Stimulated activated CD8-positive, alpha-beta memory T cell treated with anti-CD3 and anti-CD28 coated beads, Interleukin-2, amount 100 ng/mL, for 48 hours (primary cell): Measurements from ENCODE around the gene DAB2IP.

Experiments used
- DNase-seq, 2 donors: peaks; one replicate each; pipeline ENCODE4 v3.0.0-alpha.2; 2020; ENCODE audit warnings: low read depth in 2 of 2

The DAB2IP gene

GRCh38 chr9:121776001-121776738, 124.7 kb downstream of the DAB2IP start:
- DNase-seq, result no peak

GRCh38 chr9:121776739-121777637, 125.6 kb downstream of the DAB2IP start:
- no peak for DNase-seq

- no peak for DNase-seq
These were observed 127.1 kb downstream of the DAB2IP start for GRCh38 chr9:121778252-121779225.

DNA sequence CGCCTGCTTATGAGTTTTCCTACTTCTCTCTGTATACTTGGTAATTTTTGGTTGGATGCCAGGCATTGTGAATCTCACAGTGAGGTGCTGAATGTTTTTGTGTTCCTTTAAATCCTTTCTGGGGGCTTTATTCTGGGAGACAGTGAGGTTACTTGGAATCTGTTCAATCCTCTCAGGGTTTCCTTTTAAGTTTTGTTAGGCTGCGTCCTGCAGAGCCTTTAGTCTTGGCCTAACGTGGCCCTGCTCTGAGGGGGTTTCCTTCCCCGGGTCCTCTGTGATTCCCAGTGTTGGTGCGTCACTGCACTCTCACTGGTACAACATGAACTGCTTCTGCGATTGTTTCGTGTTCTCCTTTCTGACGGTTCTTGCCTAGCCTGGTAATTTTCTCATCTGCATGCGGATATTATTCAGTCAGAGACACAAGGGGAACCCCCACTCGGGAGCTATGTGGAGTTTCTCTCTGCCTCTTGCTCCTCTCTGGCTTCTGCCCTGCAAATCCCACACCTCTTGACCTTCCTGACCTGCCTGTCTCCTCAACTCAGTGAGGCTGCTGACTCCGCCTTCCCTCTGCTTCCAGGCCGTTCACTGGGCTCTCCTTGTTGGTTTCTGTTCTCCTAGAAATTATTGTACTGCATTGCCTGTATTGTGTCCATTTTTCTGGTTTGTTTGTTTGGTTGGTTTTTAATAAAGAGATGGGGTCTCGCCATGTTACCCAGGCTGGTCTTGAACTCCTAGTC, 128.1 kb downstream of the DAB2IP start:
- no peak for DNase-seq

GRCh38 chr9:121780177-121781040, 129.0 kb downstream of the DAB2IP start:
- no peak for DNase-seq

GRCh38 chr9:121781145-121781548, 129.7 kb downstream of the DAB2IP start:
- DNase-seq, result no peak

DNA sequence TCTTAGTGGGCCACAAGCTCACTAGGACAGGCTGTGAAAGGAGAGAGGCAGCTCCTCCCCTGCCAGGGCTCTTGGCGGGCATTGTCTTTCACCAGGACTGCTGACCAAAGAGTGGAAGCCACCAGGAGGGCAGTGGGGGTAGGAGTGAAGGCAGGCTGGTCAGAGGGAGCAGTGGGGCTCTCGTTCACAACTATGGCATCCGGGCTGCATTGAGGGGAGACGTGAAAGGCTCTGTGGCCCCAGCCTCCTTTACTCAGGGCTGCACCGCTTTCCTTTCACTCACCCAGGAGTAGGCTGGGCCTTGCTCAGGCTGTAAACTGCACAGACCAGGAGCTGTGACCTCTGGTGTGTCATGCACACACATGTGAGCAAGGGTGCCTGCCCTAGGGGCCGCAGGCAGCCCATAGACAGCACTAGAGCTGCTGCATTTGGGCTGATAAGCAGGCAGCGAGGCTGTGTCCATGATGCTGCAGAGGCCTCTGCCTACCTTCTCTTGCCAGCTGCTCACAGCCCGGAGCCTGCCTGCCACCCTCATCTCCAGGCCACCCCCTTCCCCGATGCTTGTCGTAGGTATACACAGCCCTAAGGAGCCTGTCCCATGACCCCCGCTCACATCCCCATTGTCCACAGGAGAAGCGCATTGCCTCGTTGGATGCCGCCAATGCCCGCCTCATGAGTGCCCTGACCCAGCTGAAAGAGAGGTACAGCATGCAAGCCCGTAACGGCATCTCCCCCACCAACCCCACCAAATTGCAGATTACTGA, 130.4 kb downstream of the DAB2IP start:
- no peak for DNase-seq

- no peak for DNase-seq
These were observed 131.2 kb downstream of the DAB2IP start for GRCh38 chr9:121782514-121783110.

- DNase-seq, result no peak
These were observed 131.7 kb downstream of the DAB2IP start for GRCh38 chr9:121783111-121783510.

DNA sequence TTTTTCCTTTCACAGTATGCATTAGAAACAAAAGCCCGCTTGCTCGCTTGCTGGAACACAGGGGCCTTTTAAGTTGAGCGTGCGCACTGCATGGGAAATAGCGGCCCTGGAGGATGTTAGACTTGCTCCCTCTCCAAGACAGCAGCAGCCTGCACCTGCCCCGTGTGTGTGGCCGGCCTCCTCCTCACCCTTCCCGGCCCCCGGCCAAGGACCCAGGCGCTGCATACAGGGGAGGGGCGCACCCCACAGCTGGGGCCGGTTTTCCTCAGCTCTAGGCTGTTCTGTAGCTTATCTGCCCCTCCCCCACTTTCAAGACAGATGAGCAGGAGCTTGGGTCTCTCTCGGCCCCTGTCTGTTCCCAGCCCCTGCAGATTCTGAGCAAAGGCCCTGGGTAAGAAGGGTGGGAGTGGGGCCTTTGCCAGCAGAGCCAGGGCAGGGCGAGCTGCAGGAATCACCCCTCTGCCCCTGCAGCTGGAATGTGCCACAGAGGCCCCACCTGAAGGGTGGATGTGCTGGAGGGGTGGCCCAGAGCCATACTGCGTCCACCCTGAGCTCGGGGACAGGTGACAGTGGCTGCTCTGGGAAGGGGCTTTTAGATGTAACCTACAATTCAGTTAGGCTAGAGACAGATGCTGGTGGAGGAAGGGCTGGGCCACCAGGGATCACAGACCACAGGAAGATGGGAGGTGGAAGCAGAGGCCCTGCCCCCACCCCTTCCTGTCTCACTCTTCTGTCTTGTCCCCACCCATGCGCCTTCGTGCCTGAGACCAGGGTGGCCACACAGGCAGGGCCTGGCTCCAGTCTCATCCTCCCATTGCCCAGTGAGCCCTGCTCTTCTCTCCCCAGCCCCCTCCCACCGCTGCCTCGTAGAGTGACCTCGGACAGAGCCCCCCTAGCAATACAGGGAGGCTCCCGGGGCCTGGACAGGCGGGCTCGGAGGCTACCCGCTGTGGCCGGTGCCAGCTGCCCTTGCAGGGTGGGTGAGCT, 132.4 kb downstream of the DAB2IP start:
- no peak for DNase-seq

DNA sequence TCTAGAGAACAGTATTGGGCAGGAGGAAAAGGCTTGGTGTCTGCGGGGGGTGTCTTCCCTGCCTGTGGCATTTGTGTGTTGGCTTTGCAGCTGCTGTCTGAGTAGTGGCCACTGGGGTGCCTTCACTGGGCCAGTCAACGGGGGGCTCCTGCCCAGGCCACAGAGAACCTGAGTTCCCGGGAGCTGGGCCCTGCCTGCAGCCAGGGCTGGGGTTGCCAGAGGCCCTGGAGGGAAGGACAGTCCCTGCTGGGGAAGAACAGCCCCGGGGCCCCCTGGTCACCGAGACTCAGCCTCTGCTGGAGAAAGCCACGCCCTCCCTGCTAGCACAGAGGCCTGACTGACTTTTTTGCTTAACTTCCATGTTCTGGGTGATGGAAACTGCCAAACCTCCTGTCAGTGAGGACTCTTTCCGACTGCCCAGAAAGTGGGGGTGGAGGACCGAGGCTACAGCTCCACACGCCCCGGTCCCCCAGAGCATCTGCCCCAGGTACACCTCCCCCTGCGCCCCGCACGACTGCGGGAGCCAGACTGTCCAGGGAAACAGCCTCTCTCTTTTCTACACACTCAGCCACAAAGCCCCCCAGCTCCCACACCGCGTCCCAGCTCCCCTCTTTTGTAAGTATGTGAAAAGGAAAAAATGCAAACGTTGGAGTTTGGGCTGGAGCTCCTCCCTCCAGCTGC, 133.4 kb downstream of the DAB2IP start:
- DNase-seq, result no peak

GRCh38 chr9:121785673-121786542, 134.5 kb downstream of the DAB2IP start:
- DNase-seq, result no peak

GRCh38 chr9:121786543-121786948, 135.1 kb downstream of the DAB2IP start:
- DNase-seq, result no peak

GRCh38 chr9:121786998-121787422, 135.6 kb downstream of the DAB2IP start:
- no peak for DNase-seq

DNA sequence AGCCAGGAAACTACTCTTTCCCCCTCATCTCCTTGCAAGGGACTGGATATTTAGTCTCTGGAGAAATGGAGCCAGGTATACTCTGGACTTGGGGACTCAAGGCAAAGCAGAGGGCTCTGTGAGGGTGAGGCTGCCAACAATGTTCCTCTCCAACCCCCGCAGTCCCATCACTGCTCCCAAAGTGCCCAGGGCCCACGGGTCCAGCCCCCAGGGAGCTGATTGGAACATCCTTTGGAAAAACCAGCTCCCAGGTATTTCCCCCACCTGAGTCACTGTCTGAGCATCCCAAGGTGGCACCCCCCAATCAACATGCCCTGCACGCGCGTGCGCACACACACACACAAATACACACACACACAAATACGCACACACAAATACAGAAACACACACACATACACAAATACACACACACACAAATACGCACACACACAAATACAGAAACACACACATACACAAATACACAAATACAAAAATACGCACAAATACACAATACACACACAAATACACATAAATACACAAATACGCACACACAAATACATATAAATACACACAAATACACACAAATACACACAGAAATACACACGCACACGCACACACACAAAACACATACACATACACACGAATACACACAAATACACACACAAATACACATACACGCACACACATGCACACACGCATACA, 137.4 kb downstream of the DAB2IP start:
- no peak for DNase-seq
